GM19035 (cell line): Measurements from ENCODE around the gene PGS1.

Source experiments
- ATAC-seq: cut with Tn5 transposase; IDR thresholded peaks from one replicate; pipeline ENCODE4 v1.9.1; 2021; ENCODE audit not compliant: unreplicated experiment

PGS1 gene

GRCh38 chr17:78406920-78407319, 28.5 kb downstream of the PGS1 start:
- ATAC-seq, result no peak

- ATAC-seq, result no peak
These were observed 29.0 kb downstream of the PGS1 start for GRCh38 chr17:78407387-78408000.

- no peak for ATAC-seq
These were observed 30.1 kb downstream of the PGS1 start for GRCh38 chr17:78408476-78409050.

- ATAC-seq, result no peak
These were observed 30.9 kb downstream of the PGS1 start for GRCh38 chr17:78409191-78409928.

GRCh38 chr17:78411241-78411857, 32.9 kb downstream of the PGS1 start:
- ATAC-seq, result no peak

GRCh38 chr17:78412403-78412802, 34.0 kb downstream of the PGS1 start:
- ATAC-seq, result no peak

GRCh38 chr17:78414178-78415162, 36.0 kb downstream of the PGS1 start:
- no peak for ATAC-seq

- no peak for ATAC-seq
These were observed 37.6 kb downstream of the PGS1 start for GRCh38 chr17:78415821-78416711.

- no peak for ATAC-seq
These were observed 38.5 kb downstream of the PGS1 start for GRCh38 chr17:78416791-78417530.

- ATAC-seq, result no peak
These were observed 39.1 kb downstream of the PGS1 start for GRCh38 chr17:78417531-78417909.

- no peak for ATAC-seq
These were observed 40.0 kb downstream of the PGS1 start for GRCh38 chr17:78418326-78419026.

GRCh38 chr17:78419970-78420815, 41.7 kb downstream of the PGS1 start:
- ATAC-seq, result no peak

- no peak for ATAC-seq
These were observed 42.7 kb downstream of the PGS1 start for GRCh38 chr17:78421084-78421533.

GRCh38 chr17:78421534-78422266, 43.3 kb downstream of the PGS1 start:
- ATAC-seq, result no peak

- ATAC-seq, result no peak
These were observed 43.8 kb downstream of the PGS1 start for GRCh38 chr17:78422267-78422605.

- ATAC-seq, result no peak
These were observed 44.6 kb downstream of the PGS1 start for GRCh38 chr17:78422872-78423588.
